ENCODE measurements around the gene LRRTM4. TPM values are rescaled to one million over a fixed set of nuclear protein-coding genes. Genes with fewer than 3 reads are reported as not detected.

LRRTM4 gene
- polyA plus RNA-seq, 1 donor from 2014 or later, result 37.1 TPM

- Histone ChIP-seq H3K36me3 (ENCODE audit: insufficient read depth, low read length) (no peaks in the 10 kb centered on the region), H3K4me3 (ENCODE audit: low read length) (no peak overlapping the region), H3K4me2 (ENCODE audit: low read length) (no peak overlapping the region), H3F3A (ENCODE audit: insufficient read depth, low read length, poor library complexity, severe bottlenecking) (no peaks in the 10 kb centered on the region), H3K9ac (ENCODE audit: low read length) (no peak overlapping the region), H3K27ac (ENCODE audit: low read length) (no peak overlapping the region), H3K9me3 (ENCODE audit: low read length) (no peaks in the 10 kb centered on the region), H4K20me1 (ENCODE audit: insufficient read depth) (no peaks in the 10 kb centered on the region), H3K27me3 (ENCODE audit: insufficient read depth, low read depth, low read length) (no peaks in the 10 kb centered on the region), H2AFZ (ENCODE audit: low read depth, low read length) (no peak overlapping the region), H3K79me2 (replicated peaks; ENCODE audit: insufficient read depth, low read length) (no peaks in the 10 kb centered on the region), H3K9me2 (ENCODE audit: insufficient read depth, low read length) (no peaks in the 10 kb centered on the region)
- no peak for TF ChIP-seq CTCF (IDR thresholded peaks at IDR 0.05; ENCODE audit: poor library complexity, severe bottlenecking)
- TF ChIP-seq EZH2 (IDR thresholded peaks at IDR 0.05; ENCODE audit: borderline replicate concordance, insufficient read depth, low read length, poor library complexity, severe bottlenecking), result no peak
- no peak for TF ChIP-seq SMC3 (conservative IDR thresholded peaks at IDR 0.05; ENCODE audit: poor library complexity)
- no peak for TF ChIP-seq TAF1 (IDR thresholded peaks at IDR 0.05; ENCODE audit: low read depth)
- TF ChIP-seq EP300 (conservative IDR thresholded peaks at IDR 0.05; ENCODE audit: poor library complexity, severe bottlenecking), result no peak
- TF ChIP-seq POLR2AphosphoS5 (IDR thresholded peaks at IDR 0.05), result no peak
- TF ChIP-seq REST (IDR thresholded peaks at IDR 0.05; ENCODE audit: borderline replicate concordance), result no peak
- TF ChIP-seq MXI1 (conservative IDR thresholded peaks at IDR 0.05; ENCODE audit: poor library complexity, severe bottlenecking), result no peak
- no peak for TF ChIP-seq RAD21 (conservative IDR thresholded peaks at IDR 0.05)
Observed at GRCh38 chr2:77119333-77119732, 402.8 kb downstream of the LRRTM4 start.

DNA sequence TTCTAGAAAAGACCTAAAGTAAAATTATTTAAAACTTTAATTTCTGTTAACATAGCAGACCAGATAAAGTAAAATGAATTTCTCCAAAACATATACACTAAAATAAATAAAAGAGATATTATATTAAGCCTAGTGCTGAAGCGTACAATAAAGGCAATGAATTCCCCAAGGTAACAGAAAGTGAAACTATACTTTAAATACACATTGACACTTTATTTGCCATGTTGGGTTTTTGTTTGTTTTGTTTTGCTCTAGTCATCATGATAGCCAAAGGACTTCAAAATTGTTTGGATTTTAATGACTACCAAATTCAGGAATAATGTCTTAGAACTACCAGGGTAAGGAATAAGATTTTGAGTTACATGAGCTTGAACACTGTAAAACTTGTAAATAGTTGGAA, 413.3 kb downstream of the LRRTM4 start:
- TF ChIP-seq SMC3 (conservative IDR thresholded peaks at IDR 0.05; ENCODE audit: poor library complexity), result no peak
- no peak for TF ChIP-seq CTCF (IDR thresholded peaks at IDR 0.05; ENCODE audit: poor library complexity, severe bottlenecking)
- no peak for TF ChIP-seq MXI1 (conservative IDR thresholded peaks at IDR 0.05; ENCODE audit: poor library complexity, severe bottlenecking)
- TF ChIP-seq EP300 (conservative IDR thresholded peaks at IDR 0.05; ENCODE audit: poor library complexity, severe bottlenecking), result no peak
- TF ChIP-seq REST (IDR thresholded peaks at IDR 0.05; ENCODE audit: borderline replicate concordance), result no peak
- no peak for TF ChIP-seq TAF1 (IDR thresholded peaks at IDR 0.05; ENCODE audit: low read depth)
- TF ChIP-seq POLR2AphosphoS5 (IDR thresholded peaks at IDR 0.05), result no peak
- no peak for TF ChIP-seq EZH2 (IDR thresholded peaks at IDR 0.05; ENCODE audit: borderline replicate concordance, insufficient read depth, low read length, poor library complexity, severe bottlenecking)
- TF ChIP-seq RAD21 (conservative IDR thresholded peaks at IDR 0.05), result no peak
- no peaks in the 10 kb centered on the region for H3F3A ChIP-seq (ENCODE audit: insufficient read depth, low read length, poor library complexity, severe bottlenecking)
- no peak overlapping the region for H3K4me2 ChIP-seq (ENCODE audit: low read length)
- no peak overlapping the region for H3K27ac ChIP-seq (ENCODE audit: low read length)
- no peak overlapping the region for H3K4me3 ChIP-seq (ENCODE audit: low read length)
- H3K79me2 ChIP-seq (replicated peaks; ENCODE audit: insufficient read depth, low read length), result no peaks in the 10 kb centered on the region
- no peaks in the 10 kb centered on the region for H4K20me1 ChIP-seq (ENCODE audit: insufficient read depth)
- H3K27me3 ChIP-seq (ENCODE audit: insufficient read depth, low read depth, low read length), result no peaks in the 10 kb centered on the region
- no peaks in the 10 kb centered on the region for H3K9me2 ChIP-seq (ENCODE audit: insufficient read depth, low read length)
- H3K9me3 ChIP-seq (ENCODE audit: low read length), result no peaks in the 10 kb centered on the region
- H3K9ac ChIP-seq (ENCODE audit: low read length), result no peak overlapping the region
- H3K36me3 ChIP-seq (ENCODE audit: insufficient read depth, low read length), result no peaks in the 10 kb centered on the region
- no peak overlapping the region for H2AFZ ChIP-seq (ENCODE audit: low read depth, low read length)
